ENCODE results near the gene ANKRD63.

Gene ANKRD63

DNA sequence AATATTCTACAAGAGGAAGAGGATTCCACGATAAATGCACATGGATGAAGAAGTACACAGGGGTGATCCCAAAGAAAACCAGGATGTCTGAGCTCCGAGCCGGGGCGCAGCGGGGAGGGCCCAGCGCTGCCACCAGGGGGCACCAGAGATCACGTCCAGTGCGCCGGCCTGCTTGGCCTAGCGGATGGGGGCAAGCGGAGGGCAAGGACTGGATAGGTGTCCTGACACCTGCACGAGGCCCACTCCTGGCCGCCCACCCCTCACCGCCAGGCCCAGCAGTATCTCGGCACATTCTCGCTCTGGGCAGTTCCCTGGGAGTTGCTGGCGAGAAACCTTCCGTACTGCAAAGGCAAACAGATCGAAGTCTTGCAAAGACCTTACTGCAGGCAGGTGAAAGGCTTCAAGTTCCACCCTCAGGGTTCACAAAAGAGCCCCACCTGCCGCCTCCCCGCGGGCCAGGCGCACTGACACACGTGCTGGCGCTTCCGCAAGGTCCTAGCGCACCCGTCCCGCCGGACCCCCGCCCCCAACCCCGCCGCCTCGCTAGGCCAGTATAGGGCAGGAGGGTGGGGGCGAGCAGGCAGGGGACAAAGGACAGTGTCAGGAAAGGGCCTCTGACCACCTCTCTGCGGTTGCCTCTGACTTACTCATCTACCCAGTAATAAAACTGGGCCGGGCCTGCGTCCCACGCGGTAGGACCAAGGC, 3.3 kb downstream of the ANKRD63 start:
- peak; percentile 56 for DNase-seq (ENCODE audit: low spot score)

DNA sequence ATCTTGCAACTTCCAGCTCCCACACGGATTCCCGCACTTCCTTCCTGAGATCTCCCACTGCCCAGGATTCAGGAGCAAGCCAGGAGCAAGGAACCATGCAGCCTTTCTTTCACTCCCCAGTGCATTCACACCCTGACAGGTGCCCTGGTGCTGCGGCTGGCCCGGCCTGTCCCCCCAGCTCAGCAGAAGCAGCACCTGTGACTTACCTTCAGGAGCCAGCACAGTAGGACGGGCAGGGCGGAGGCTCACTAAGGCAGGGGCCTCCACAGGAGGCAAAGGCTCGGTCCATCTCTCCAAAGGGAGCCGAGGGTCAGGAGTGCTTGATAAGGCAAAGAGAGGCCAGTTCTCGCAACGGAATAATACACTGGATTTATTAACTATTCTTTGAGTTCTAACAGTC, 4.8 kb downstream of the ANKRD63 start:
- no peak for DNase-seq (ENCODE audit: low spot score)

DNA sequence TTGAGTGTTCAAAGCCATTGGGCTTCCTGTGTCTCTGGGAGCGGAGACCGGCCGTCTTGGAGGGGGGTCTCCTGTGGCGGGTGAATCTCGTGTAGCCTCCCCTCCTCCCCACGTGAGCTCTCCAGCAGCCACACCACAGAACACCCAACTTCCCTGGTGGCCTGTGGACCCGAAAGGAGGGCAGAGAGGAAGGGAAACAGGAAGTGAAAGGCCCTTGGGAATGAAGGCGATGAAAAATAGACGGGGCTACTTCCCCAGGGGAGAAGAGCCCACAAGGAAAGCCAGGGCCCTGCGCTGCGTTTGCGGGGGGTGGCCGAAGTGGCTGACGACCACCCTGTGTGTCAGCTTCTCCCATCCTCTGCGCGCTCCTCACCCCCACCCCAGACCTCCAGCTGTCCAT, 5.4 kb downstream of the ANKRD63 start:
- DNase-seq (ENCODE audit: low spot score): no peak

DNA sequence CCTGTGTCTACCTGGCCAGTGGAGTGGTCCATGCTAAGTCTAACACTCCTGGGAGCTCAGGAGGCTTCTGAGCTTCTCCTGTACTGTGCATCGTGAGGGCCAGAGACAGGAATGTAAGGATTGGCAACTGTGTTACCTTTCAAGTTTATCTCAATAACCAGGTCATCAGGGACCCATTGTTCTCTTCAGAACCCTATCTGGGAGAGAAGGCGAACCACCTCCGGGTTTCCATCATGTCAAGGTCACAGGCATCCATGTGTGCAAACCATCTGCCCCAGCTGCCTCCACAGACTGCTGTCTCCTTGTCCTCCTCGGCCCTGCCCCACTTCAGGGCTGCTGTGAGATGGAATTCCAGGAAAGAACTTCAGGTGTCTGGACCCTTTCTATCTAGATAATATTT, 5.9 kb downstream of the ANKRD63 start:
- no peak for DNase-seq (ENCODE audit: low spot score)

DNA sequence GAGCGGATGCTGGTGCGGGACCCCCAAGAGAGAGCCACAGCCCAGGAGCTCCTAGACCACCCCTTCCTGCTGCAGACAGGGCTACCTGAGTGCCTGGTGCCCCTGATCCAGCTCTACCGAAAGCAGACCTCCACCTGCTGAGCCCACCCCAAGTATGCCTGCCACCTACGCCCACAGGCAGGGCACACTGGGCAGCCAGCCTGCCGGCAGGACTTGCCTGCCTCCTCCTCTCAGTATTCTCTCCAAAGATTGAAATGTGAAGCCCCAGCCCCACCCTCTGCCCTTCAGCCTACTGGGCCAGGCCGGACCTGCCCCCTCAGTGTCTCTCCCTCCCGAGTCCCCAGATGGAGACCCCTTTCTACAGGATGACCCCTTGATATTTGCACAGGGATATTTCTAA, 6.9 kb downstream of the ANKRD63 start:
- DNase-seq (ENCODE audit: low spot score): no peak

DNA sequence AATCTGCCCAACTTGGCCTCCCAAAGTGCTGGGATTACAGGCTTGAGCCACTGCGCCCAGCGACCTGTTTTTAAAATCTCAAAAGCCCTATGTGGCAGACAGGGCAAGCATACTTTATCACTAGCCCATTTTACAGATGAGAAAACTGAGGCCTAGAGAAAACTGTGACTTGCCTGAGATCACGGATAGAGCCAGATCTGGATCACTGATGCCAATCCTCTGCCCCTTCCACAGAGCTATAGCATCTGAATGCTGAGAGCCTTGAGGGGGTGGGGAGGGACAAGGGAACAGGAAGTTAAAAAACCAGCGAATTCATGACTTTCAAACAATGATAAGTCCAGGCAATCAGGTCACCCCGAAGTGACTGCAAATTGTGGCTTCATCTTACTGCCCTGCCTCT, 7.3 kb downstream of the ANKRD63 start:
- no peak for DNase-seq (ENCODE audit: low spot score)

DNA sequence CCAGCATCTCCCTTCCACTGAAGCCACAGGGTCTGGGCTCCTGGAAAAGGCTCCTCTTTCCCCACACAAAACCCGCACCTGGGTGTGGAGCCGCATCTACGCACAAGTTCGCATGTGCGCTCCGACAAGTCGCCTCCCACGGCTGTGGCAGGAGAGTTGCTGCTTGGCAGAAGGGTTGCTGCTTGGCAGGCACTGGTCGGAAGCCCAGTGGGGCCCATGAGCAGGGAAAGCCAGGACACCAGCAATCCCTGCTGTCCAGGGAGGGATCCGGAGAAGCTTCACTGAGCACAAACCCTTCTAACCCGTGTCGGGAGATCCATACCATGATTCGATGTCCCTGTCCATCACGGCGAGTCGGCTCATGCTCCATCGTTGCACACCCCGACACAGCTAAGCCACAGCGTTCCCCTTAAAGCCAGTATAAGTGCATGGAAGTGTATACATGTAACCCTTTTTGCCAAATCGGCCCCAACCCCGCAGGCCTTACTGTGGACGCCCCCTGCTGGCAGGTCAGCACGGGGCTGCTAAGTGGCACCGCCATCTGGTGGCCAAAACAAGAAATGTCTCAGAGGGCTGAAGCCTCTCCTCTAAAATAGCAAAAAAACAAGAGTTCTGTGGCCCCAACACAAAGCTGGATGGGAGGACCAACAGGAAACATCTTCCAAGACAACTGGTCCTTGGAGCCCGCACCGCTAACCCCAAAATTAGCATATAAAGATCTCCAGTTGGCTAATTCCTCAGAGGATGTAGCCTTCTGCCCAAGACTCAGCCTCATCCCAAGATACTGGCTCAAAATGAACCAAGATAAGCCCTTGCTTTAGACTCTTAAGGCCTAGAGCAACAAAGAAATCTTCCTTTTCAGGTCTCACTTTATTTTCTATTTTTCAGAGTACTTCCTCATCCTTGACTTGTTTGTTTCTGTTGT, 8.3 kb downstream of the ANKRD63 start:
- peak; percentile 84 for DNase-seq (ENCODE audit: low spot score)

DNA sequence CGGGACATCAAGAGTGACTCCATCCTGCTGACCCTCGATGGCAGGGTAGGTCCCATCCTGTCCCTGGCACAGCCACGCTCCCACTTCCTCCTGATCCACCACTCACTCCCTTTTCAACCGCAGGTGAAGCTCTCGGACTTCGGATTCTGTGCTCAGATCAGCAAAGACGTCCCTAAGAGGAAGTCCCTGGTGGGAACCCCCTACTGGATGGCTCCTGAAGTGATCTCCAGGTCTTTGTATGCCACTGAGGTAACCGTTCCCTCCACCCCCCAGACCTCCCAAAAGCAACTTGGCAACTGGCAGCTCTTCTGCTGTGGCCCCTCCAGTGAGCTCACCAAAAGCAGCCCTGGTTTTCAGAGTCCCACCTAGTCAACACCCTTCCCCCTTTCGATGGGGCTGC, 9.4 kb downstream of the ANKRD63 start:
- DNase-seq (ENCODE audit: low spot score): no peak

DNA sequence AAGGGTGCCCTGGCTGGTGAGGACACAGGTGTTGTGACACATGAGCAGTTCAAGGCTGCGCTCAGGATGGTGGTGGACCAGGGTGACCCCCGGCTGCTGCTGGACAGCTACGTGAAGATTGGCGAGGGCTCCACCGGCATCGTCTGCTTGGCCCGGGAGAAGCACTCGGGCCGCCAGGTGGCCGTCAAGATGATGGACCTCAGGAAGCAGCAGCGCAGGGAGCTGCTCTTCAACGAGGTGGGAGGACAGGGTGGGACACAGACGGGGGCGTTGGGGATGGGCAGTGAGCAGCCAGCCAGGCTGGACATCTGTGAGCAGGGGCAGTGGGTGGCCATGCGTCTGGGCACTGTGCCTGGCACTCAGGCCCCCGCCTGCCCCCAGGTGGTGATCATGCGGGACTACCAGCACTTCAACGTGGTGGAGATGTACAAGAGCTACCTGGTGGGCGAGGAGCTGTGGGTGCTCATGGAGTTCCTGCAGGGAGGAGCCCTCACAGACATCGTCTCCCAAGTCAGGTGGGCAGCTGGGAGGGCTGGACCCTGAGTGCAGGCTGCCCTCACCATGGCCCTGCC, 10.3 kb downstream of the ANKRD63 start:
- no peak for DNase-seq (ENCODE audit: low spot score)

DNA sequence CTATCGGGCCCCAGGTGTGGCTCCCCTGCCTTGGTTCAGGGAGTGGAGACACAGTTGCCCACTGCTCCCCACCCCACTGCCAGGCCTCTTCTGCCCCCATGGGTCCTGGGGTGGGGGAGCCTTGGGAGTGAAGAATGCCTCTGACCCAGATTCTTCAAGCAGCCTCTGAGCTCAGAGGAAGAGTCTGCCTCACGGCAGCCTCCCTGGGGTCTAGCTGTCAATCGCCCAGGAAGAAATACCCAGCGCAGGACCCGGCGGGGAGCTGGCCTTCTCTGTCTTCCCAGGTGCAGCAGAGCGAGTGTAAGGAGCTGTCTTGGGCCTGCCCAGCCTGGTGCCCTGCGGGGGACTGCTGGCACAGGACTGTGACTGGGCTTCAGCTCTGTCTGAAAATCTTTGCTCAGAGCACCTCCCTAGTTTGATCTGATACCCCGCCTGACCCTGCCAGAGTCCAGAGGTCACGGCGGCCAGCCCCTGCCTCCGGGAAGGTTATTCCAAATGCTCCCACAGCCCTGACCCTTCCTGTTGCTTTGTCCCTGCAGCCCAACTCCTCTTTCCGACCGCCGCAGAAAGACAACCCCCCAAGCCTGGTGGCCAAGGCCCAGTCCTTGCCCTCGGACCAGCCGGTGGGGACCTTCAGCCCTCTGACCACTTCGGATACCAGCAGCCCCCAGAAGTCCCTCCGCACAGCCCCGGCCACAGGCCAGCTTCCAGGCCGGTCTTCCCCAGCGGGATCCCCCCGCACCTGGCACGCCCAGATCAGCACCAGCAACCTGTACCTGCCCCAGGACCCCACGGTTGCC, 11.0 kb downstream of the ANKRD63 start:
- no peak for DNase-seq (ENCODE audit: low spot score)

DNA sequence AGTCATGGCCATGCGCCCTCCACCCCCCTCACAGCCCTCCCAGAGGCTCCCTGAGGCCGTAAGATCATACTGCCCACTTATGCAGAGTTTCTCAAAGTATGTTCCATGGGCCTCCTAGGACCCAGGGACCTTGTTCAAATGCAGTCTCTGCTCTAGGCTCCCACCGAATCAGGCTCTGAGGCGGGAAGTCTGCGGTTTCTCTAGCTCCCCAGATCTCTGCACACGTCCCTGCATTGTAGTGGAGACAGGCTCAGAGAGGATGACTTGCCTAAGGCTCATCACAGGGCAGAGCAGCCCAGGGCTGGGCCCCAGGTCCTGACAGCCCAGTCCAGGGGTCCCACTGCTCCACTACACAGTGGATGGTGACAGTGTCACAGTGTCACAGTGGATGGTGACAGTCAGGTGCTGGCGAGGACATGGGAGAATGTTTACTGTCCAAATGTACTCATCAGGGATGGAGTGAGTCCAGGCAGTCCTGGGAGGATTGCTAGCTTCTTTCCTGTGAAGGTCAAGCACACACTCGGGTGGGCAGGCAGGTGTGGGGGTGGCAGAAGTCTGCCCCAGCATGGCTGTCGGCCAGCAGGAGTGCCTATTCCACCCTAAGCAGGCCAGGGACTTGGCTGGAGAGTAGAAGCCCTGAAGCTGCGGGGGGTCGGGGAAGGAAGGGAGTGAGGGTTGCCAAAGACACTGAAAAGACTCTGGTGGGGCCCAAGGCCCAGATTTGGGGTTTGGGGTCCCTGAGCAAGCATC, 12.4 kb downstream of the ANKRD63 start:
- no peak for DNase-seq (ENCODE audit: low spot score)

DNA sequence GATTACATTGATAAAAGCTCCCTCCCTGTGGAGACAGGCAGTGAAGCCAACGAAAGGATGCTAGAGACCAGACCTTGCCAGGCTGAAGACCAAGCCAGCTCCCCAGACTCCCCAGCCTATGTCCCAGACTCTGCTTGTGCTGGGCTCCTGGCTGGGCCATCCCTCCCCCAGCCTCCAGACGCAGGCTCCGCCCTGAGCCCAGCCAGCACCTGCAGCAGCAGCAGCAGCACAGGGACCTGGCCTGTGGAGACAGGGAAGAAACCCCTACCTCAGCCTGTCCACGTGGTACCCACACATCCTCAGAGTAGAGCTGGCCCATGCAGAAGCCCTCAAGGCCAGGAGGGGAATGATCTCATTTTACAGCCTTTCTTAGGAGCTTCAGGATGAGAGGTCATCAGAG, 13.3 kb downstream of the ANKRD63 start:
- DNase-seq (ENCODE audit: low spot score): no peak

DNA sequence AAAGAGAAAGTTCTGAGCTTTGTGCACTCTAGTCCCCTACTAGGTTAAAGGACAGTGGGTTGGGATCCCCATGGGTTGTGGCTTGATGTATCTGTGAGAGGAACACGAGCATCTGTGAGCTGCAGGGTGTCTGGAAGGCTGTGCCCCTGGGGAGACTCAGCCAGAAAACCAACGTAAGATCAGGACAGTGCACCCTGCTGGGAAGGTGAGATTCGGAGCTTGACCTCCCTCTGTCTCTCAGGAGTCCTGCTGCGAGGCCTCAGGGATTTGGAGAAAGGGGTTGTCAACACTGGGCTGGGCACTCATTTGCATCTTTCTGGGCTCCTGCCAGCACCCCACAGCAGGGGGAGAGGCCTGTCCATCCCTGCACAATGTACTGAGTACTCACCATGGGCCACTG, 15.2 kb downstream of the ANKRD63 start:
- no peak for DNase-seq (ENCODE audit: low spot score)

DNA sequence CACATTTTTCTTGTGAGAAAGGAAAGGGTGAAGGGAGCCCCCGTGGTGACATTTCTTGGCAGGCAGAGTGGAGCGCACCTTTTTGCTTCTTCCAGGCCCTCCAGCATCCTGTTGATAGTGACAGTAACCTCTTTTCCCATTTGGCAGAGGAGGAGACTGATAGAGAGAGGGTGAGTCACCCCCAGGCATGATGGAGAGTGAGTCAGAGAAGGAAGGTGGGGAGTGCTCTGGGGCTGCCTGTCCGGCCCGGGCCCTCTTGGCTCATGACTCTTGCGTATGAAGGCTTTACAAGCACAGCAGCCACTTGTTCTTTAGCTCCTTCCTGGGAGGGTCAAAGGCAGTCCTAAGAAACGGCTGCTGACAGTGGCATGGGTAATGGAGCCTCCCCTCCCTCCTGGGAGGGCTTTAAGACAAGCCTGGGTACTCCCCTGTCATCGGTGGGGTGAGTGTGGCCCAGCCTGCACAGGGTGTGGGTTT, 16.0 kb downstream of the ANKRD63 start:
- peak; percentile 91 for DNase-seq (ENCODE audit: low spot score)

DNA sequence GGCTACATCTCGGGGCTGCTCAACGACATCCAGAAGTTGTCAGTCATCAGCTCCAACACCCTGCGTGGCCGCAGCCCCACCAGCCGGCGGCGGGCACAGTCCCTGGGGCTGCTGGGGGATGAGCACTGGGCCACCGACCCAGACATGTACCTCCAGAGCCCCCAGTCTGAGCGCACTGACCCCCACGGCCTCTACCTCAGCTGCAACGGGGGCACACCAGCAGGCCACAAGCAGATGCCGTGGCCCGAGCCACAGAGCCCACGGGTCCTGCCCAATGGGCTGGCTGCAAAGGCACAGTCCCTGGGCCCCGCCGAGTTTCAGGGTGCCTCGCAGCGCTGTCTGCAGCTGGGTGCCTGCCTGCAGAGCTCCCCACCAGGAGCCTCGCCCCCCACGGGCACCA, 17.0 kb downstream of the ANKRD63 start:
- DNase-seq (ENCODE audit: low spot score): no peak

DNA sequence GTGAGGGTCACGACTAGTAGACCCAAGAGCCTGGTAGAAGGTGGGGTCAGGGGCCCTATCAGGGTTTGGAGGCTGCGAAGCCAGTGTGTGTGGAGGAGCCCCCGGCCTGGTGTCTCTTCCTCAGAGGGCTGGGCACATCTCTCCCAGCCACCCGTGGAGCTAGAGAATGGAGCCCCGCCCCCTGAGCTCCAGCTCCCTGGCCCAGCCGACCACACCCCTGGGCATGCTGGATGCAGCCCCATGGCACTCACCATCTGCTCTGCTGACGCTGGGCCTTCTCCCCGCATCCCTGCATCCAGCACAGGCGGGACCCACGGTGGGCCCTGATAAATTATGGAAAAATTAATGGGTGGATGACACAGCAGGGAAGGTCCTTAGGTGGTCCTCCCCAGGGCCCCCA, 17.5 kb downstream of the ANKRD63 start:
- DNase-seq (ENCODE audit: low spot score): no peak

DNA sequence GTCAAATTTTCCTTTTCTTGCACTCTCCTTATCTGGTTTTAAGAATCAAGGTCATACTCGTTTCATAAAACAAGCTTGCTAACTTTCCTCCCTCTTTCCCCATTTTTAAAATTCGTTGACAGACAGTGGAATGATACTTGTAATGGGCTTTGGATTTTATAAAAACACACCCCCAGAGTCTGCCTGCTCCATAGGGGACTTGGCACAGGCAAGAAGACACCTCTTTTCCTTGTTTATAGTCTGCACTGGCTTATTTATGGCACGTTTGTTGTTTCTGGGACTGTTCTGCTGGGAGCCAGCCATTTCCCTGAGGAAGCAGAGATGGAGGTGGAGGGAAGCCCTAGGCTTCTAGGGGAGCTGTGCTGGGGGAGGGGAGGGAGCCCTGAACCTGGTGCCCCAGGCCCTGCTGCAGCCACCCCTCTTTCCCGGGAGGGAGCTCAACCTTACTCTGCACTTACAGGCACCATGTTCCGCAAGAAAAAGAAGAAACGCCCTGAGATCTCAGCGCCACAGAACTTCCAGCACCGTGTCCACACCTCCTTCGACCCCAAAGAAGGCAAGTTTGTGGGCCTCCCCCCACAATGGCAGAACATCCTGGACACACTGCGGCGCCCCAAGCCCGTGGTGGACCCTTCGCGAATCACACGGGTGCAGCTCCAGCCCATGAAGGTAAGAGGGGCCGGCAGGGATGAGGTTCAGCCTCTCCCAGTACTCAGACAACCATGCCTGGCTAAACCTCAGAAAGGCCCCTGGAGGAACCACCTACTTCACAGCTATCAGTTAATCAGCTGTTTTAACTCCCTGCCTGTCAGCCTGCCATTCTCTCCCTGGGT, 18.3 kb downstream of the ANKRD63 start:
- DNase-seq (ENCODE audit: low spot score): no peak

DNA sequence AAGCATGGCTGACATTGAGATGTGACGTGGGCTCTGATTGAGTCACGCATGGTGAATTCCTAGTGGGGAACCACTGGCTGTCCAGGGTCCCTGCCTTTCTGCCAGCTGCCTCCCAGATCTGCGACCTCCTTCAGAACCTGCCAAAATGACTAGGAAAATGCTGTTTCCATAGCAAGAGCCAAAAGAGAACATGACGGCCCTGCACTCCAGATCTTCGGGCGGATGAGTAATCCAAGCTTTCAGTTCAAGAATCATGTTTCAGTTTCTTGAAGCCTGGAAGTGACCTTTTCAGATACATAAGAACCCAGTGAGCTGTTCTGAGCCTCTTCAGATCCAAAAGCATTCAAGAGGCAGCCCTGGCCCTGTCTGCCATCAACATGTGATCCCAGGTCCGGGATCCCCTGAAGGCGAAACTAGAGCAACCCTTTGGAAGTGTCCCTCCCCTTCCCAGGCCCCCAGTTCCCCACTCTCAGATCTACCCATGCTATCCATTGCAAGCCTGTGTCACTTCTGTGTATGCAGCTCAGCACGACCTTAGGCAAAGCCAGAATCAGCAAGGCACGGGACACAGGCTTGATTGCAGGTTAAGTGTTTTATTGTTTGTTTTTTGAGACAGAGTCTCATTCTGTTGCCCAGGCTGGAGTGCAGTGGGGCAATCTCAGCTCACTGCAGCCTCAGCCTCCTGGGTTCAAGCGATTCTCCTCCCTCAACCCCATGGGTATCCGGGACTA, 19.7 kb downstream of the ANKRD63 start:
- no peak for DNase-seq (ENCODE audit: low spot score)

DNA sequence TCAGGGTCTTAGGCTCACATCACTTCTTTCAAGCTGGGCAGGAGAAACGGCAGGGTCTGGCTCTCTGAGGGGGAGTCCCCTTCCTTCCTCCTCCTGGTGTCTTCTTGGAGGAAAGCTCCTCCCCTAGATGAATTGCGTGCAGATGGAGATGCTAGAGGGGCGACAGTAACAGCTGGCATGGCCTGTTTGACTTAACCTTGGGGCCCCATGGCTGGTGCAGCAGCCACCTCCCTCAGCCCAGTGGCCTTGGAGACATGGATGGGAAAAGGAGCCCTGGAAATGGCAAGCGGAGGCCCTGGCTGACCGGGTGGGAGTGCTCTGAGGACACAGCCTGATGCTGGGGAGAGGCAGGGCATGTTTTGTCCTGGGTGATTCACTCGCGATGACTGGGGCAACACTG, 23.8 kb downstream of the ANKRD63 start:
- DNase-seq (ENCODE audit: low spot score): no peak

DNA sequence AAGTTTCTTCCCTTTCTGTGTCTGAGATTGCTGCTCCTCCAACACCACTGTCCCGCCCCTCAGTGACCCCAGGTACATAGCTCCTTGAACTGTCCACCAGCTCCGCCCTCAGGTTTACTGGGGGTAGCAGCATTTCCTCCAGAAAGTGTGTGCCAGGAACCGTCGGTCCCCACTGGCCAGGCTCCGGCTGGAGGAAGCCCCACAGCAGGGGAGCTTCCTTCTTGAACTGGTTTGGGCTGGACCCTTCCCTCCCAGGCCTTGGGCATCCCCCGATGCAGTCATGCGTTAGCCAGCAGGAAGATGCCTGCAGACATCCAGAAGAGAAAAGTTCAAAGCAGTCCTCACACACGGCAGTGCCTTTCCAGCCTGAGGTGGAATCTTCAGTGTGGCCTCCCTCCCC, 24.3 kb downstream of the ANKRD63 start:
- no peak for DNase-seq (ENCODE audit: low spot score)
